GM21360 (cell line): ENCODE results near the gene PPP1R3F.
"Not testable (repeated sequence)": the region's sequence is repeated elsewhere in the genome, so short reads cannot be mapped to it uniquely, and the experiment has no call there.

Experiments
- ATAC-seq: cut with Tn5 transposase; IDR thresholded peaks from one replicate; pipeline ENCODE4 v1.9.1; 2021; ENCODE audit warnings: mild to moderate bottlenecking, moderate library complexity; ENCODE audit not compliant: unreplicated experiment

The PPP1R3F gene

GRCh38 chrX:49270249-49270921, 792 bp downstream of the PPP1R3F start:
- no peak for ATAC-seq

- no peak for ATAC-seq
These were observed 1.7 kb downstream of the PPP1R3F start for GRCh38 chrX:49271341-49271740.

- ATAC-seq = no peak
These were observed 2.8 kb downstream of the PPP1R3F start for GRCh38 chrX:49272421-49272820.

- no peak for ATAC-seq
These were observed 3.7 kb downstream of the PPP1R3F start for GRCh38 chrX:49273181-49273727.

- no peak for ATAC-seq
These were observed 6.6 kb downstream of the PPP1R3F start for GRCh38 chrX:49276207-49276606.

- ATAC-seq = no peak
These were observed 7.3 kb downstream of the PPP1R3F start for GRCh38 chrX:49276671-49277534.

- ATAC-seq = no peak
These were observed 7.9 kb downstream of the PPP1R3F start for GRCh38 chrX:49277535-49277830.

GRCh38 chrX:49278081-49278480, 8.5 kb downstream of the PPP1R3F start:
- ATAC-seq = no peak

GRCh38 chrX:49282647-49283011, 13.0 kb downstream of the PPP1R3F start:
- no peak for ATAC-seq

- ATAC-seq = no peak
These were observed 14.6 kb downstream of the PPP1R3F start for GRCh38 chrX:49284212-49284611.

GRCh38 chrX:49286136-49286535, 16.5 kb downstream of the PPP1R3F start:
- ATAC-seq = no peak

GRCh38 chrX:49286581-49286980, 17.0 kb downstream of the PPP1R3F start:
- ATAC-seq = no peak

- no peak for ATAC-seq
These were observed 18.1 kb downstream of the PPP1R3F start for GRCh38 chrX:49287665-49288064.

- ATAC-seq = no peak
These were observed 20.6 kb downstream of the PPP1R3F start for GRCh38 chrX:49290215-49290614.

GRCh38 chrX:49291615-49292337, 22.2 kb downstream of the PPP1R3F start:
- ATAC-seq = no peak

GRCh38 chrX:49292400-49293362, 23.1 kb downstream of the PPP1R3F start:
- no peak for ATAC-seq

- ATAC-seq = not testable (repeated sequence)
These were observed 29.7 kb downstream of the PPP1R3F start for GRCh38 chrX:49299293-49299692.

GRCh38 chrX:49300703-49301102, 31.1 kb downstream of the PPP1R3F start:
- ATAC-seq = no peak

- no peak for ATAC-seq
These were observed 33.8 kb downstream of the PPP1R3F start, which contains the start of gene GAGE10 for GRCh38 chrX:49303346-49303745. TSS of gene GAGE10 (plus strand) at chrX:49303646. CDS start at chrX:49304860, 1,214 bp downstream.

GRCh38 chrX:49307775-49308174, 38.2 kb downstream of the PPP1R3F start:
- ATAC-seq = not testable (repeated sequence)
